ENCODE data around the gene SNAPC1.

Gene SNAPC1

GRCh38 chr14:61839507-61839906 lies 77.3 kb downstream of the SNAPC1 start:
- Histone ChIP-seq H3K4me3 (ENCODE audit: low read depth, low read length, poor library complexity, severe bottlenecking) (no peak overlapping the region), H3K4me2 (ENCODE audit: low read length) (no peak overlapping the region), H3K79me2 (ENCODE audit: insufficient read depth, low read length) (no peaks in the 10 kb centered on the region), H3F3A (ENCODE audit: insufficient read depth, low read length) (no peaks in the 10 kb centered on the region), H3K9me3 (ENCODE audit: low read length) (no peaks in the 10 kb centered on the region), H2AFZ (ENCODE audit: low read length) (no peak overlapping the region), H3K27me3 (ENCODE audit: insufficient read depth, low read length) (no peaks in the 10 kb centered on the region), H3K27ac (ENCODE audit: low read depth, low read length, poor library complexity, severe bottlenecking) (no peak overlapping the region), H3K36me3 (ENCODE audit: insufficient read depth, low read length) (no peaks in the 10 kb centered on the region), H4K20me1 (ENCODE audit: insufficient read depth, low read length) (no peaks in the 10 kb centered on the region), H3K9me2 (ENCODE audit: low read depth, low read length) (no peaks in the 10 kb centered on the region), H3K4me1 (ENCODE audit: insufficient read depth, low read length, severe bottlenecking) (peaks cover 14% of the 10 kb centered on the region), H3K9ac (ENCODE audit: low read length) (no peak overlapping the region)
- TF ChIP-seq CTCF (IDR thresholded peaks at IDR 0.05; ENCODE audit: low read length) = no peak
- TF ChIP-seq EZH2 (IDR thresholded peaks at IDR 0.05; ENCODE audit: borderline replicate concordance, low read length) = no peak

DNA sequence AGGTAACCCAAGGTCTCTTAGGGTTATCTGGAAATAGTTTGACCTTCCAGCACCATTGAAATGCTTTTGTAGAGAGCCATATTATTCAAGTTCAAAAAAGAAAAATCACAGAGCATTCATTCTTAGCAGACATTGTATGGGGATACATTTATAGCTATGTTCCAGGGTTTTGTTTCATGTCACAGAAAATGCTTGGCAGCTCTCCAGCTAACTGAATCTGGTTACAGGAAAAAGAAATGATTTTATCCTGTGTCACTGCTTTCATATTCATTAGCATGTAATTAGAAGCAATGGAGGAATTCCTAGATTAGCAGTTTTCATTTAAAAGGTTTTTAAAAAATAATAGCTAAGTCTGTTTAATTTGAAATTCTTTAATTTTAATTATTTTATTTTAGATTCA lies 78.9 kb downstream of the SNAPC1 start:
- H3F3A ChIP-seq (ENCODE audit: insufficient read depth, low read length) = no peaks in the 10 kb centered on the region
- H2AFZ ChIP-seq (ENCODE audit: low read length) = no peak overlapping the region
- H3K9me2 ChIP-seq (ENCODE audit: low read depth, low read length) = no peaks in the 10 kb centered on the region
- no peaks in the 10 kb centered on the region for H4K20me1 ChIP-seq (ENCODE audit: insufficient read depth, low read length)
- no peaks in the 10 kb centered on the region for H3K79me2 ChIP-seq (ENCODE audit: insufficient read depth, low read length)
- H3K9me3 ChIP-seq (ENCODE audit: low read length) = no peaks in the 10 kb centered on the region
- no peaks in the 10 kb centered on the region for H3K27me3 ChIP-seq (ENCODE audit: insufficient read depth, low read length)
- H3K36me3 ChIP-seq (ENCODE audit: insufficient read depth, low read length) = no peaks in the 10 kb centered on the region
- no peak overlapping the region for H3K4me2 ChIP-seq (ENCODE audit: low read length)
- no peak overlapping the region for H3K9ac ChIP-seq (ENCODE audit: low read length)
- TF ChIP-seq EZH2 (IDR thresholded peaks at IDR 0.05; ENCODE audit: borderline replicate concordance, low read length) = no peak
- peaks cover 13% of the 10 kb centered on the region for H3K4me1 ChIP-seq (ENCODE audit: insufficient read depth, low read length, severe bottlenecking)
- H3K4me3 ChIP-seq (ENCODE audit: low read depth, low read length, poor library complexity, severe bottlenecking) = no peak overlapping the region
- no peak overlapping the region for H3K27ac ChIP-seq (ENCODE audit: low read depth, low read length, poor library complexity, severe bottlenecking)

Measured in OCI-LY1 (cell line).